ENCODE results near the gene SLN. TPM values are rescaled to one million over a fixed set of nuclear protein-coding genes. Genes with fewer than 3 reads are reported as not detected.

SLN gene
- total RNA-seq, 1 experiment from 2014 or later: not detected

GRCh38 chr11:107721207-107721606, 9.4 kb upstream of the SLN start:
- H3K27me3 ChIP-seq (replicated peaks; ENCODE audit: control insufficient read depth, insufficient read depth, low read length): no peaks in the 10 kb centered on the region
- no peaks in the 10 kb centered on the region for H3K36me3 Mint-ChIP-seq (ENCODE audit: insufficient read depth, unreplicated experiment)
- no peak for DNase-seq
- no peak overlapping the region for H3K27ac Mint-ChIP-seq (ENCODE audit: unreplicated experiment)
- no peaks in the 10 kb centered on the region for H3K9me3 ChIP-seq
- no peak for TF ChIP-seq CTCF (IDR thresholded peaks at IDR 0.05; ENCODE audit: insufficient read depth in 1 of 2, low read depth in 1 of 2, low read length in 1 of 2, severe bottlenecking in 1 of 2, unreplicated experiment in 1 of 2)
- H3K9me3 Mint-ChIP-seq (ENCODE audit: unreplicated experiment): no peaks in the 10 kb centered on the region
- ChIA-PET CTCF (interaction anchor here (0.6 kb wide), 1 partner anchor 8 kb away, joined by 7 read pairs; no protein-coding TSS in a partner anchor), POLR2A (no interaction called here)
- no peaks in the 10 kb centered on the region for H3K36me3 ChIP-seq (ENCODE audit: control insufficient read depth, insufficient read depth, low read length)
- H3K4me3 ChIP-seq (ENCODE audit: low read depth, low read length): no peak overlapping the region
- peaks cover 6% of the 10 kb centered on the region for H3K4me1 ChIP-seq
- no peaks in the 10 kb centered on the region for H3K4me1 Mint-ChIP-seq (ENCODE audit: low read depth, unreplicated experiment)
- intact Hi-C loops (cut with micrococcal nuclease; ENCODE audit: unreplicated experiment): no loop called here
- no TSS peak for BruUV-seq (replicated peaks)
- H3K4me3 Mint-ChIP-seq (ENCODE audit: unreplicated experiment): no peak overlapping the region
- peaks cover 22% of the 10 kb centered on the region for H3K27me3 Mint-ChIP-seq (ENCODE audit: insufficient read depth, unreplicated experiment)

GRCh38 chr11:107720303-107720774, 8.5 kb upstream of the SLN start:
- Mint-ChIP-seq H3K4me1 (ENCODE audit: low read depth, unreplicated experiment) (no peaks in the 10 kb centered on the region), H3K9me3 (ENCODE audit: unreplicated experiment) (no peaks in the 10 kb centered on the region), H3K27ac (ENCODE audit: unreplicated experiment) (no peak overlapping the region), H3K36me3 (ENCODE audit: insufficient read depth, unreplicated experiment) (no peaks in the 10 kb centered on the region), H3K27me3 (ENCODE audit: insufficient read depth, unreplicated experiment) (peaks cover 22% of the 10 kb centered on the region), H3K4me3 (ENCODE audit: unreplicated experiment) (no peak overlapping the region)
- H3K27me3 ChIP-seq (replicated peaks; ENCODE audit: control insufficient read depth, insufficient read depth, low read length): no peaks in the 10 kb centered on the region
- no peak for DNase-seq
- TF ChIP-seq CTCF (IDR thresholded peaks at IDR 0.05; ENCODE audit: insufficient read depth in 1 of 2, low read depth in 1 of 2, low read length in 1 of 2, severe bottlenecking in 1 of 2, unreplicated experiment in 1 of 2): no peak
- BruUV-seq (replicated peaks): no TSS peak
- ChIA-PET POLR2A (no interaction called here), CTCF (no interaction called here)
- peaks cover 6% of the 10 kb centered on the region for H3K4me1 ChIP-seq
- H3K4me3 ChIP-seq (ENCODE audit: low read depth, low read length): no peak overlapping the region
- H3K36me3 ChIP-seq (ENCODE audit: control insufficient read depth, insufficient read depth, low read length): no peaks in the 10 kb centered on the region
- intact Hi-C loops (cut with micrococcal nuclease; ENCODE audit: unreplicated experiment): no loop called here
- no peaks in the 10 kb centered on the region for H3K9me3 ChIP-seq

GRCh38 chr11:107719557-107720302, 7.9 kb upstream of the SLN start:
- no peak for TF ChIP-seq CTCF (IDR thresholded peaks at IDR 0.05; ENCODE audit: insufficient read depth in 1 of 2, low read depth in 1 of 2, low read length in 1 of 2, severe bottlenecking in 1 of 2, unreplicated experiment in 1 of 2)
- H3K27me3 ChIP-seq (replicated peaks; ENCODE audit: control insufficient read depth, insufficient read depth, low read length): no peaks in the 10 kb centered on the region
- H3K27me3 Mint-ChIP-seq (ENCODE audit: insufficient read depth, unreplicated experiment): peaks cover 20% of the 10 kb centered on the region
- DNase-seq: no peak
- POLR2A ChIA-PET: no interaction called here
- BruUV-seq (replicated peaks): no TSS peak
- no peaks in the 10 kb centered on the region for H3K36me3 Mint-ChIP-seq (ENCODE audit: insufficient read depth, unreplicated experiment)
- H3K27ac Mint-ChIP-seq (ENCODE audit: unreplicated experiment): no peak overlapping the region
- H3K4me3 ChIP-seq (ENCODE audit: low read depth, low read length): no peak overlapping the region
- CTCF ChIA-PET: no interaction called here
- H3K9me3 ChIP-seq: no peaks in the 10 kb centered on the region
- H3K4me1 Mint-ChIP-seq (ENCODE audit: low read depth, unreplicated experiment): no peaks in the 10 kb centered on the region
- intact Hi-C loops (cut with micrococcal nuclease; ENCODE audit: unreplicated experiment): no loop called here
- peaks cover 6% of the 10 kb centered on the region for H3K4me1 ChIP-seq
- H3K4me3 Mint-ChIP-seq (ENCODE audit: unreplicated experiment): no peak overlapping the region
- no peaks in the 10 kb centered on the region for H3K36me3 ChIP-seq (ENCODE audit: control insufficient read depth, insufficient read depth, low read length)
- H3K9me3 Mint-ChIP-seq (ENCODE audit: unreplicated experiment): no peaks in the 10 kb centered on the region
